Nephron progenitor cell (in vitro differentiated cells): Measurements from ENCODE around the gene OR6N1.

Experiments
- DNase-seq: peaks from one replicate; pipeline ENCODE4 v3.0.0; 2021
- H3K27ac Mint-ChIP-seq: 2 replicates; pipeline ENCODE4 v1.8.0; 2021; ENCODE audit warnings: mild to moderate bottlenecking, moderate library complexity, mixed read lengths
- H3K27me3 Mint-ChIP-seq: 2 replicates; pipeline ENCODE4 v1.8.0; 2021; ENCODE audit warnings: mild to moderate bottlenecking, low read depth, mixed read lengths; ENCODE audit not compliant: poor library complexity
- H3K36me3 Mint-ChIP-seq: 2 replicates; pipeline ENCODE4 v1.8.0; 2021; ENCODE audit warnings: low read depth, mixed read lengths
- H3K4me1 Mint-ChIP-seq: 2 replicates; pipeline ENCODE4 v1.8.0; 2021; ENCODE audit warnings: mixed read lengths
- H3K4me3 Mint-ChIP-seq: 2 replicates; pipeline ENCODE4 v1.8.0; 2021; ENCODE audit warnings: mild to moderate bottlenecking, moderate library complexity, mixed read lengths
- H3K9me3 Mint-ChIP-seq: 2 replicates; pipeline ENCODE4 v1.8.0; 2021; ENCODE audit warnings: mild to moderate bottlenecking, moderate library complexity, mixed read lengths
- TF ChIP-seq, protein P1 (sequence below): fragments of 200-600 bp; sonication (generic); IDR thresholded peaks from 2 replicates; pipeline ENCODE4 v1.5.0; 2021; ENCODE audit warnings: antibody characterized with exemption

OR6N1 gene

GRCh38 chr1:158771950-158772866 is at the start of gene OR6N1:
TSS of gene OR6N1 (minus strand) at chr1:158772195. CDS start at chr1:158766682, 5,513 bp downstream.
- no peak for DNase-seq
- TF ChIP-seq, protein P1, sequence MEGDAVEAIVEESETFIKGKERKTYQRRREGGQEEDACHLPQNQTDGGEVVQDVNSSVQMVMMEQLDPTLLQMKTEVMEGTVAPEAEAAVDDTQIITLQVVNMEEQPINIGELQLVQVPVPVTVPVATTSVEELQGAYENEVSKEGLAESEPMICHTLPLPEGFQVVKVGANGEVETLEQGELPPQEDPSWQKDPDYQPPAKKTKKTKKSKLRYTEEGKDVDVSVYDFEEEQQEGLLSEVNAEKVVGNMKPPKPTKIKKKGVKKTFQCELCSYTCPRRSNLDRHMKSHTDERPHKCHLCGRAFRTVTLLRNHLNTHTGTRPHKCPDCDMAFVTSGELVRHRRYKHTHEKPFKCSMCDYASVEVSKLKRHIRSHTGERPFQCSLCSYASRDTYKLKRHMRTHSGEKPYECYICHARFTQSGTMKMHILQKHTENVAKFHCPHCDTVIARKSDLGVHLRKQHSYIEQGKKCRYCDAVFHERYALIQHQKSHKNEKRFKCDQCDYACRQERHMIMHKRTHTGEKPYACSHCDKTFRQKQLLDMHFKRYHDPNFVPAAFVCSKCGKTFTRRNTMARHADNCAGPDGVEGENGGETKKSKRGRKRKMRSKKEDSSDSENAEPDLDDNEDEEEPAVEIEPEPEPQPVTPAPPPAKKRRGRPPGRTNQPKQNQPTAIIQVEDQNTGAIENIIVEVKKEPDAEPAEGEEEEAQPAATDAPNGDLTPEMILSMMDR: no peak
- Mint-ChIP-seq H3K27me3 (peaks cover 15% of the 10 kb centered on the region), H3K4me1 (no peaks in the 10 kb centered on the region), H3K36me3 (no peaks in the 10 kb centered on the region), H3K4me3 (no peak within 1 kb of the TSS), H3K9me3 (no peaks in the 10 kb centered on the region), H3K27ac (no peak within 1 kb of the TSS)

GRCh38 chr1:158821723-158822122 is 49.7 kb upstream of the OR6N1 start:
- H3K4me1 Mint-ChIP-seq: peaks cover 17% of the 10 kb centered on the region
- DNase-seq: no peak
- H3K4me3 Mint-ChIP-seq: no peak overlapping the region
- TF ChIP-seq, protein P1: no peak
- H3K27ac Mint-ChIP-seq: no peak overlapping the region
- H3K27me3 Mint-ChIP-seq: peaks cover 3% of the 10 kb centered on the region
- H3K9me3 Mint-ChIP-seq: peaks cover 33% of the 10 kb centered on the region
- no peaks in the 10 kb centered on the region for H3K36me3 Mint-ChIP-seq

DNA sequence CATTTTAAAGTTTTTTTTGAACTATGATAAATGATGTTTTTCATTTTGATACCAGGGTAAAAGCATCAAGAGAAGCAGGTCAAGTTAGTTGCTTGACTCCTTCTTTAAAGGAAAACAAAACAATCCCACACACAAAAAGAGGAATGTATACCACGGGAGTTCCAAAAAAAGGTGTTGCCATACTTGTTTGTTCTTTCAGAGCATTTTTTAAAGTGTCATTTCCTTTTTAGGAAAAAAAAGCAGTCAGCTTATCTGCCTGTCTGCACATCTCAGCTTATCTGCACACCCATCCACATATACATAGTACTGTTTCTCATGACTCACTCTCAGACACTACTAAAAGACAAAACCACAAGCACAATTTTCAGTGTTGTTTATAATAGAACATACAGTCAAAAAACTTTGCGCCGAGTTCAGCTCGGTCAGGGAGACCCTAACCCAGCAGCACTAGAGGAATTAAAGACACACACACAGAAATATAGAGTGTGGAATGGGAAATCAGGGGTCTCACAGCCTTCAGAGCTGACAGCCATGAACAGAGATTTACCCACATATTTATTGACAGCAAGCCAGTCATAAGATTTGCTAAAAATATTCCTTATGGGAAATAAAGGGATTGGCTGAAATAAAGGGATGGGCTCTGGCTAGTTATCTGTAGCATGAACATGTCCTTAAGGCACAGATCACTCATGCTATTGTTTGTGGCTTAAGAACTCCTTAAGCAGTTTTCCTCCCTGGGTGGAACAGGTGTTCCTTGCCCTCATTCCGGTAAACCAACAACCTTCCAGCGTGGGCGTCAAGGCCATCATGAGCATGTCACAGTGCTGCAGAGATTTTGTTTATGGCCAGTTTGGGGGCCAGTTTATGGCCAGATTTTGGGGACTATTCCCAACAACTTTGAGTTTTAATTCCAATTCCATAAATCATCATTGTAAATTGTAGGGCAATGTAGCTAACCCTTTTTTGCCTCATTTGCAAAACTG is 47.8 kb upstream of the OR6N1 start:
- Mint-ChIP-seq H3K27ac (peak overlapping the region; percentile 91), H3K4me1 (peaks cover 17% of the 10 kb centered on the region), H3K9me3 (peaks cover 28% of the 10 kb centered on the region), H3K27me3 (no peaks in the 10 kb centered on the region), H3K36me3 (no peaks in the 10 kb centered on the region), H3K4me3 (no peak overlapping the region)
- TF ChIP-seq, protein P1: no peak
- DNase-seq: no peak

GRCh38 chr1:158818975-158819431 is 47.0 kb upstream of the OR6N1 start:
- TF ChIP-seq, protein P1: no peak
- DNase-seq: no peak
- Mint-ChIP-seq H3K4me1 (peaks cover 17% of the 10 kb centered on the region), H3K27ac (peak overlapping the region; percentile 61), H3K4me3 (no peak overlapping the region), H3K27me3 (no peaks in the 10 kb centered on the region), H3K9me3 (peaks cover 20% of the 10 kb centered on the region), H3K36me3 (no peaks in the 10 kb centered on the region)

GRCh38 chr1:158818560-158818959 is 46.6 kb upstream of the OR6N1 start:
- no peak for DNase-seq
- H3K4me1 Mint-ChIP-seq: peaks cover 17% of the 10 kb centered on the region

More at GRCh38 chr1:158818560-158818959, 46.6 kb upstream of the OR6N1 start:
- Mint-ChIP-seq H3K4me3 (no peak overlapping the region), H3K36me3 (no peaks in the 10 kb centered on the region), H3K27me3 (no peaks in the 10 kb centered on the region), H3K9me3 (peaks cover 16% of the 10 kb centered on the region), H3K27ac (peak overlapping the region; percentile 61)
- TF ChIP-seq, protein P1: no peak
